ENCODE data around the gene TSPAN3.

The TSPAN3 gene

GRCh38 chr15:77053709-77054108 is 17.2 kb downstream of the TSPAN3 start:
- DNase-seq (ENCODE audit: low read depth): no peak

GRCh38 chr15:77052556-77052955 is 18.4 kb downstream of the TSPAN3 start:
- DNase-seq (ENCODE audit: low read depth): no peak

- DNase-seq (ENCODE audit: low read depth): no peak
These were observed 22.6 kb downstream of the TSPAN3 start for GRCh38 chr15:77048135-77048876.

GRCh38 chr15:77046704-77047412 is 24.1 kb downstream of the TSPAN3 start:
- DNase-seq (ENCODE audit: low read depth): no peak

GRCh38 chr15:77045985-77046384 is 24.9 kb downstream of the TSPAN3 start:
- DNase-seq (ENCODE audit: low read depth): no peak

- no peak for DNase-seq (ENCODE audit: low read depth)
These were observed 26.5 kb downstream of the TSPAN3 start for GRCh38 chr15:77044228-77045042.

GRCh38 chr15:77042955-77043920 is 27.7 kb downstream of the TSPAN3 start:
- no peak for DNase-seq (ENCODE audit: low read depth)

GRCh38 chr15:77042245-77042919 is 28.5 kb downstream of the TSPAN3 start:
- DNase-seq (ENCODE audit: low read depth): no peak

- DNase-seq (ENCODE audit: low read depth): no peak
These were observed 30.2 kb downstream of the TSPAN3 start for GRCh38 chr15:77040673-77041072.

- no peak for DNase-seq (ENCODE audit: low read depth)
These were observed 31.1 kb downstream of the TSPAN3 start for GRCh38 chr15:77039848-77040247.

- DNase-seq (ENCODE audit: low read depth): no peak
These were observed 31.7 kb downstream of the TSPAN3 start for GRCh38 chr15:77039217-77039533.

- no peak for DNase-seq (ENCODE audit: low read depth)
These were observed 32.3 kb downstream of the TSPAN3 start for GRCh38 chr15:77038312-77039216.

- DNase-seq (ENCODE audit: low read depth): no peak
These were observed 33.3 kb downstream of the TSPAN3 start for GRCh38 chr15:77037388-77038209.

- no peak for DNase-seq (ENCODE audit: low read depth)
These were observed 34.1 kb downstream of the TSPAN3 start for GRCh38 chr15:77036537-77037387.

- DNase-seq (ENCODE audit: low read depth): no peak
These were observed 34.9 kb downstream of the TSPAN3 start for GRCh38 chr15:77035999-77036471.

- DNase-seq (ENCODE audit: low read depth): no peak
These were observed 35.3 kb downstream of the TSPAN3 start for GRCh38 chr15:77035584-77035983.

- no peak for DNase-seq (ENCODE audit: low read depth)
These were observed 36.0 kb downstream of the TSPAN3 start for GRCh38 chr15:77034695-77035489.

Measured in activated gamma-delta T cell treated with anti-CD3 and anti-CD28 coated beads, Interleukin-2, amount 50 U/mL, for 16 hours (primary cell).